Stimulated activated CD4-positive, alpha-beta T cell treated with anti-CD3 and anti-CD28 coated beads, TNF-alpha, amount 100 ng/mL, for 1 hour (primary cell): Measurements from ENCODE around the gene HPCAL1.

Source experiments
- DNase-seq, 3 donors: peaks; one replicate each; pipeline ENCODE4 v3.0.0-alpha.2; 2020; ENCODE audit warnings: low read depth in 3 of 3, low spot score in 1 of 3

The HPCAL1 gene

DNA sequence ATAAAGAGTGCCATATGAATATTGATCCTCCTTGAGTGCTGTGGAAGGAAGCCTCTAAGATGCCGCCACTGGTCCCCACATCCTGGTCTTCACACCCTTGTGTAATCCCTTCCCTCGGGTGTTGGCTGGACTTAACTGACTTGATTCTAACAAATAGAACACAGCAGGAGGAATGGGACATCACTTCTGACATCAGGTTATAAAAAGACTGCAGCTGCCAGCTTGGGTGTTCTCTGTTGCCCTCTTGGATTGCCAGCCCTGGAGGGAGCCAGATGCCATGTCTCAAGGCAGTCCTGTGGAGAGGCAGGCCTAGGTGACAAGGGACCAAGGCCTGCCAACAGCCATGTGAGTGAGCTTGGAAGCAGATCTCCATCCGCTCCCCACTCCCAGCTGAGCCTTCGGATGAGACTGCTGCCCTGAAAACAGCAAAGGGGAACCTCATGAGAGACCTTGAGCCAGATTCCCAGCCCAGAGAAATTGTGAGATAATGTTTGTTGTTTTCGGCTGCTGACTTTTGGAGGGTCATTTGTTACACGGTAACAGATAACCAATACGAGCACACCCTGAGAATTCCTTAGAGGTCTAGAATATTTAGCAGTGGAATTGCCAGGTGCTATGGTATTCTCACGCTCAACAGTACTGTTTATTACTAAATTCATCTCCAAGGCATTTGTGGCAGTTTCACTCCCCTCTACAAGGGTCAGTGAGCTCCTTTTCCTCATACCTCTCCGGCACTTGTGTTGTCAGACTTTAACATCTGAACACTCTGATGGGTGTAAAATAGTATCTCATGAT lies 32.5 kb downstream of the HPCAL1 start:
- no peak for DNase-seq

DNA sequence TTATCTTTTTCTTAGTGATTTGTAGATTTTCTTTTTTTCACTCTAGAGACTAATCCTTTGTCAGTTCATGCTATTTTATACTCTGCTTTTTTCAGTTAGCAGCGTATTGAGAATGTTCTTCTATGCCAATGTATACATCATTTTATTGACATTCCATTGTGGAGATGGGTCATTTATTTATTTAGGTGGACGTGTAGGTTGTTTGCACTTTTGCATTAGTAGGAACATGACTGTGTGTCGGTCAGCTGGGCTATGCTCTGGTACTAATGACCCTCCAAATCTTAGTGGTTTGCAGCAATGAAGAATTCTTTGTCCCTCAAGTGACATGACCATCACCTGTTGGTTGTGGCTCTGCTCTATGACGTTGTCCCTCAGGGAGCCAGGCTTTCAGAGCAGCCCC lies 33.6 kb downstream of the HPCAL1 start:
- DNase-seq: no peak

DNA sequence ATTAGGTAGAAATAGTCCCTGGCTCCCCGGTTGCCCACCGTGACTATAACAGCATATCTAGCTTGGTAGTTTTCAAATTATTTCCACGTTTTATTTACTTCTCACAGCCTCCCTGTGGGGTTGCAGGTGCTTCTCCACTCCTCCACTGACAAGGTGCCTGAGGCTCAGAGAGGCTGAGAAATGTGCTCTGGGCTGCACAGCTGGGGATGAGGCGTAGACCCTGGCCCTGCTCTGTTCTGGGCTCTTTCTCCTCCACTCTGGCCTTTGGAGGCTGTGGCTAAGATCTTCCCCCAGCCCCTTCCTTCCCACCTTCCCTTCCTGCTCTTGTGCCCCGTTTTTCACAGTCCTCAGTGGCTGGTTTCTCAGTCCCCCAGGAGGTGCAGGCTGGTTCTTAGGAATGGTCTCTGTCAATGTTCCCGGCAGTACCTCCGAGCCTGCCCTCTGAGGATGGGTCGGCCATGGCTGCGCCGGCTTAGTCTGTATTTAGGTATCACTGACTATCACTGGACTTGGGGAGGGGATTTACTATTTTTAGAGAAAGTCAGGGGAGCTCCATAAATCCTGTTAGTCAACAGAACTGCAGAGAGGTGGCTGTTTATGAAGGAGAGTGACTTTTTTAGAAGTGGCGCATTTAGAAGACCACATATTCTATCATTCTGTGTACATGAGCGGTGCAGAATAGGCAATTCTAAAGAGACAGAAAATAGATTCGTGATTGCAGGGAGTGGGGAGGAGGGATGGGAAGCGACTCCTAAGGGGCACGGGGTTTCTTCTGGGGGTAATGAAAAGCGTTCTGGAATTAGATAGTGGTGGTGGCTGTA lies 35.0 kb downstream of the HPCAL1 start:
- DNase-seq: no peak

- no peak for DNase-seq
Observed at GRCh38 chr2:10338270-10339188, 35.8 kb downstream of the HPCAL1 start.

GRCh38 chr2:10339647-10340592 lies 37.2 kb downstream of the HPCAL1 start:
- DNase-seq: no peak

DNA sequence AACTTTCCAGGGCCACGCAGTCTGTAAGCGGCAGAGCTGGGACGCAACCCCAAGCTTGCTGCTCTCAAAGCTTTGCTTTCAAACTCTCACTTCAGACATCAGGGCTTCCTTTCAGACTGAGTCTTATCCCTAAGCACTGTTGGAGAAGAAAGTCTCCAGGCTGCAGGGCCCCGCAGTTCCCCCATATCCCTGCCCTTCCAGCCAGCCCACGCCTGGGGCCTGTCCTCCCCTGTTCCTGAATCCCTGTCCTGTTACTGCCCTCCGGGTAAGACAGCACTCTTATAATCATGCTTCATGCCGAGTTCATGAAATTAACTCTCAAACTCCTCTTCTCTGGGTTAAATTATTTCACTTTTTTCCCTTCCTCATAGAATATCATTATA lies 37.9 kb downstream of the HPCAL1 start:
- no peak for DNase-seq

- no peak for DNase-seq
Observed at GRCh38 chr2:10341193-10341592, 38.5 kb downstream of the HPCAL1 start.

DNA sequence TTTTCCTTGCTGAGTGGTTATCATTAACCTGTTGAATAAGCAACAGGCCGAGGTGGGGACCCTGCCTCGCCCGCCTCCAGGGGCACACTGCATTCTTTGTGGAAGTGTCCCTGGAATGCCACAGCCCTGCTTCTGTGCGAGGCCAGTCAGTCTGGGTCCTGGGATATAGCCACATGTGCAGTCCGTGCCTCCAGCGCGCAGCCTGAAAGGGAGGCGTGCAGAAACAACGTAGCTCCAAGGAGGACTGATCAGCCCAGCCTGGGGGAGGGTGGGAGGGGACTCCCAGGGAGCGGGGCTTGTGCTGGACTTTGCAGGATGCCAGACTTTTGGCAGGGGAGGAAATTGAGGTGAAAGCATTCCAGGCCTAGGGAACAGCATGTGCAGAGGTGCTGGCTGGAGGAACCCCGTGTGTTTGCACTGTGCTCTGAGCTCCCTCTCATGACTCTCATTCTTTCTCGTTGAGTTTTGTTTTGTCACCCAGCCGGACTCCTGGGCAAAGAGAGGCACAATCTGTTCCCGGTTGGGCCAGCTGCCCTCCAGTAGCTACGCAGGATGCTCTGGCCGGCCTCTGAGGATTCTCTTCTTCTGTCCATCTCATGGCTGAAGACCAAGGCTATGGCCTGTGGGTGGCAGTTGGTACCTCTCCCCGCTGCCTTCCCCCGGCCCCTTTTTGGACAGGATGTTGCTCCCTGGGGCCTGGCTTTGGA lies 39.7 kb downstream of the HPCAL1 start:
- no peak for DNase-seq

DNA sequence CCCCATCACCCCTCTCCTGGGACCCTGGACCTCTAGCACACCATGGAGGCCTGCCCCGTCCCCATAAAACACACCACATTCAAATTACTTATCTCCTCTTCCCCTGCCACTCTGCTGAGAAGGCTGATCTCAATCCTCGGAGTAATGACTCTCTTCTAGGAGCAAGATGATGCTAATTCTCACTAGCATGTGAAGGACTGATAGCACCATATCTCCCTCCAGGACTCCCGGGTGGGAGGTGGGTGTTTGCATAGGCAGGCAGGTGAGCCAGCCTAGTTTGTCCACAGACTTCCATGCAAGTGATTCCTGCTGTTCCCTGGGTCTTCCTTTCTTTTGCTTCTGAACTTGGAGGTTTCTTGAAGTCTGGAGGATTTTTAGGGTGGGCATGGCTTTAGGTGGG lies 40.5 kb downstream of the HPCAL1 start:
- no peak for DNase-seq

GRCh38 chr2:10343658-10344057 lies 41.0 kb downstream of the HPCAL1 start:
- no peak for DNase-seq

DNA sequence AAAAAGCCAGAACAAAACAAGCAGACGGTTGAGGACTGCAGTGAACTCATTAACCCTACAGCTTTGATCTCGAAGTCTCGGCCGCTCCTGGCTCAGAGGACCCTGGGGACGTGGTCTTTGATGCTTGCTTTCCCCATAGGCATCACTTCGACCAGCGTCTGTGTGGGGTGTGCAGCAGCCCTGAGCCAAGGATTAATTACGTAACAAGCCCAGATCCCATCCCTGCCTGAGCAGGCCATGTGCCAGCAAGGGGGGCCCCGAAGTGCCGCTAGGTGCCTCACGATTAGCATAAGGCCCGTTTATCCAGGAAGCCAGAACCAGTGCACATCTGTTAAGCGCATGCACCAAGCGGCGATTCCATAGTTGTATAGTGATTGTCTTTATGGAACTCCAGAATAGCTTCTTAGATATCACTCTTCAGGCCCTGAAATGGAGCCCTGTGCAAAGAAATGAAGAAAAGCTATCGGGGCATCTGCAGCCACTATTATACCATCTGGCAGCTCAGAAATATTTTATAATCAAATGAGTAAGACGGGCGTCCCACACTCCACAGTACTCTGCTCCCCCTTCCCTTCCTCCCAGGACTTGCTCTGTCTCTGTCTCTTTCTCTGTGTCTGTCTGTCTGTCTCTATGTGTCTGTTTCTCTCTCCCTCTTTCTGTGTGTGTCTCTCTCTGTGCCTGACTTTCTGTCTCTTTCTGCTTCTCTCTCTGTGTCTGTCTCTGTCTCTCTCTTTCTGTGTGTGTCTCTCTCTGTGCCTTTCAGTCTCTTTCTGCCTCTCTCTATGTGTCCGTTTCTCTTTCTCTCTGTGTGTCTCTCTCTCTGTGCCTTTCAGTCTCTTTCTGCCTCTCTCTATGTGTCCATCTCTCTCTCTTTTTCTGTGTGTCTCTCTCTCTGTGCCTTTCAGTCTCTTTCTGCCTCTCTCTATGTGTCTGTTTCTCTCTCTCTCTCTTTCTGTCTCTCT lies 41.7 kb downstream of the HPCAL1 start:
- DNase-seq: no peak

GRCh38 chr2:10345126-10345525 lies 42.4 kb downstream of the HPCAL1 start:
- no peak for DNase-seq

DNA sequence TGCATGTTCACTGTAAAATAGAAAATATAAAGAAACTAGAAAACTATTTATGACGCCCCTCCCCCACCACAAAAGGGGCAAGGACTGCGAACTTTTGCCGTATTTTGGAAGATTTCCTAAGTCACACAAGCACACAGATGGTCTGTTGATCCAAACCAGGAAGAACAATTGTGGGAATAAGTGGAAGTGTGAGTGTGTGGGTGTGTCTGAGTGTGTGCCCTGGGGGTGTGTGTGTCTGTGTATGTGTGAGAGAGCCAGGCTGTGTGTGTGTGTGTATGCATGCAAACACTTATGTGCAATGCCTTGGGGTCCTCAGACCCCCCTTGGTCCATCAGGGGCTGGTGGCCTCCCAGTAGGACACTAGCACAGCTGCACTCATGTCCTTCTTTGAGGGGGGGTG lies 43.1 kb downstream of the HPCAL1 start:
- DNase-seq: no peak

- DNase-seq: no peak
Observed at GRCh38 chr2:10346929-10347561, 44.3 kb downstream of the HPCAL1 start.

- no peak for DNase-seq
Observed at GRCh38 chr2:10347562-10347948, 44.9 kb downstream of the HPCAL1 start.

GRCh38 chr2:10348891-10349290 lies 46.2 kb downstream of the HPCAL1 start:
- no peak for DNase-seq

DNA sequence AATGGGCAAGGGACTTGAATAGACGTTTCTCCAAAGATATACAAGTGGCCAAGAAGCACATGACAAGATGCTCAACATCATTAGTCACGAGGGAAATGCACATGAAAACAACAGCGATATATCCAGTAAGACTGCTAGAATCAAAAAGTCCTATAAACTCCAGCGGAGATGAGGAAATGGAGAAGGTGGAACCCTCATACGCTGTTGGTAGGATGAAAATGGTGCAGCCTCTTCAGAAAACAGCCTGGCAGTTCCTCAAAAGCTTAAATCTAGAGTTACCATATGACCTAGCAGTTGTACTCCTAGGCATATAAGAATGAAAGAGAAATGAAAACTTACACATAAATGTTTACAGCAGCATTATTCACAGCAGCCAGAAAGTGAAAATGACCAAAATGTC lies 48.1 kb downstream of the HPCAL1 start:
- no peak for DNase-seq

DNA sequence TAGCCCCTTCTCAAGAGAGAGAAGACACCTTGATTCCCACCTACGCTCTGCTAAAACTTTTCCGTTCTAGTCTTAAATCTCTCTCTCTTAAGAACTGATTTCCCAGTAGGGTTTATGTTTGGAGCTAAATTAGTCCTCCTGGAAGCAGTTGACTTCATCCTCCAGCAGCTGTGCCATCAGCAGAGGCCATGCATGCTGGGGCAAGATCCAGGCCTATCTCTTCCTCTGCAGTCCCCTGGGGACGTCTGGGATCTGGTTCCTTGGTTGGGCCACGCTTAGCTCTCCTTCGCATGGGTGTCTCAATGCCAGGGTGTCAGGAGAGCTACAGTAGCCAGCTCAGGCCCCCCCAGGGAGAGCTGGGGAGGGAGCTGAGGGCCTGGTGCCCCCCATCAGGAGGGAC lies 49.7 kb downstream of the HPCAL1 start:
- DNase-seq: no peak
